ENCODE results near the gene ZHX3.

Gene ZHX3

GRCh38 chr20:41221614-41222218, 95.8 kb downstream of the ZHX3 start:
- no peak for DNase-seq

- no peak for DNase-seq
Observed at GRCh38 chr20:41219824-41220223, 97.7 kb downstream of the ZHX3 start.

GRCh38 chr20:41218466-41218865, 99.1 kb downstream of the ZHX3 start:
- DNase-seq = no peak

- DNase-seq = no peak
Observed at GRCh38 chr20:41217422-41217821, 100.1 kb downstream of the ZHX3 start.

- no peak for DNase-seq
Observed at GRCh38 chr20:41214666-41215065, 102.9 kb downstream of the ZHX3 start.

- no peak for DNase-seq
Observed at GRCh38 chr20:41214202-41214601, 103.3 kb downstream of the ZHX3 start.

GRCh38 chr20:41213150-41213820, 104.2 kb downstream of the ZHX3 start:
- DNase-seq = no peak

GRCh38 chr20:41205313-41205712, 112.2 kb downstream of the ZHX3 start:
- no peak for DNase-seq

GRCh38 chr20:41204304-41205265, 112.9 kb downstream of the ZHX3 start:
- no peak for DNase-seq

GRCh38 chr20:41203660-41204059, 113.9 kb downstream of the ZHX3 start:
- no peak for DNase-seq

- DNase-seq = no peak
Observed at GRCh38 chr20:41202426-41202825, 115.1 kb downstream of the ZHX3 start.

- no peak for DNase-seq
Observed at GRCh38 chr20:41201760-41202159, 115.8 kb downstream of the ZHX3 start.

- DNase-seq = no peak
Observed at GRCh38 chr20:41200446-41201202, 116.9 kb downstream of the ZHX3 start.

GRCh38 chr20:41198443-41198842, 119.1 kb downstream of the ZHX3 start:
- DNase-seq = no peak

GRCh38 chr20:41196653-41197225, 120.8 kb downstream of the ZHX3 start:
- no peak for DNase-seq

- no peak for DNase-seq
Observed at GRCh38 chr20:41192575-41192974, 125.0 kb downstream of the ZHX3 start.

- DNase-seq = no peak
Observed at GRCh38 chr20:41191562-41192500, 125.7 kb downstream of the ZHX3 start.

GRCh38 chr20:41187668-41188067, 129.9 kb downstream of the ZHX3 start:
- DNase-seq = no peak

GRCh38 chr20:41185013-41185757, 132.3 kb downstream of the ZHX3 start:
- no peak for DNase-seq

- DNase-seq = no peak
Observed at GRCh38 chr20:41183831-41184230, 133.7 kb downstream of the ZHX3 start.

- DNase-seq = no peak
Observed at GRCh38 chr20:41183391-41183790, 134.1 kb downstream of the ZHX3 start.

Measured in activated naive CD4-positive, alpha-beta T cell (primary cell).